GM19099 (cell line): ENCODE measurements around the gene SLC6A5.

Experiments
- POLR2A ChIP-seq: IDR thresholded peaks from 3 replicates; pipeline ENCODE4 v1.6.1; 2011; ENCODE audit warnings: low read depth; ENCODE audit not compliant: insufficient read length; ENCODE audit errors: extremely low read depth

The SLC6A5 gene

DNA sequence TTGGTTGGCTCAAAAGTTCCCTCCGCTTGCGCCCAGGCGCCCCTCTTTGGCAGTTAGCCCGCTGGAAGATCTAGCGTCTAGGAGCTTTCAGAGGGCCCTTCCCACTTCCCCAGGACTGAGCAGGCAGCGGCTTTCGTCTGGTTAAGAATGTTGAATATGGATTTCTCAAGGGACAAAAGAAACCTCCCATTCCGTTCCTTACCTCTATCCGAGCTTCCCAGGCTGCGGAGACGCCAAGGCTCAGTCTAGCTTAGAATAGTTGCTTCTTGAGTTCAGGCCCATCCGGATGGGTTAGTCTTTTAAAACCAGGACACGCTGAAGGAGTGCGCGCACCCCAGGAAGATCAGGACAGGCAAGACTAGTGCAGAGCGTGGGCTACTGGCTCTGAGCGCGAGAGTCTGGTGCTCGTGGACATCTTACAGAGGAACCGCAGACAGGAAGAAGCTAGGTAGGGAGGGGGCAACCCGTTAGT lies 71.6 kb downstream of the SLC6A5 start:
- TF ChIP-seq POLR2A, result no peak

DNA sequence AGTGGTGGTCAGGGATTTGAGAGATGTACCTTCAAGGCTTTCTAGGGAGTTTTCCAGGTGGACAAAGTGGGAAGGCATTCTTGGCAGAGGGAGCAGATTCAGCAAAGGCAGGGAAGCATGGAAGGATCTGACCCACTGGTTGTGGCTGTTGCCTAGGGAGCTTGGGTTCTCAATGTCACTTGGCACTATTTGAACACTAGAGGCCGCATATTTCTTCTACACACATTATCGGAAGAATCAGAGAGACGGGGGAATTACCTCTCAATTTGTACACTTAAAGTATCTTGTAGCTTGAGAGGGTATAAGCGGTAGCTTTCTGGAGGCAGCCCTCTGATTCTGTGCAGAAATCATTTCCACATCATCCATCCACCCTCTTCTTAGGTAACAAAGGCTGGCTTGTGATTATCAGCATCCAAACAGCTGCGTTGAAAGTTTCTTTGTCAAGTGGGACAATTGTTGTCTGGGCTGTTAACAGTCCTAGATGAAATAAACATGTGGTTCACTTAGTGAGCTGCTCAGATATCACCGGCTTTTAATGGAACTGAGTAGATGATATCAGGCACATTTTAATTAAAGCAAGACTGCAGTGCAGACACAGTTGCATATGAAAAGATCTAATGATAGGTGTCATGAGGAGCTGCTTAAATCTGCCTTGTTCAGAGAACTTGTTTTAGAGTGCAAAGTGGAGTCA lies 72.6 kb downstream of the SLC6A5 start:
- no peak for TF ChIP-seq POLR2A

DNA sequence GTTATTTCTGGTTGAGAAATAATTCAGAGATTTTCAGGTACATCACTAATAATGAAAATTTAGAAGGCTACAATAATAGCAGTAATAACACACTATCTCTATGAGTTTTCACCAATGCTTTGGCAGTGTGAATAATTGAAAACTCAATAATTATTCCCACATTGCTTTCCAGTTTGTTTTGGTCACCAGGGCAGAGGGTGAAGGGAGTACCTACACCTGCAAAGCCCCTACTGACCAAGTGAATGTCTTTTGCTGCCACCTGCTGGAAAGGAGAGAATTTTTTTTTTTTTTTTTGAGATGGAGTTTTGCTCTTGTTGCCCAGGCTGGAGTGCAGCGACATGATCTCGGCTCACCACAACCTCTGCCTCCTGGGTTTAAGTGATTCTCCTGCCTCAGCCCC lies 73.2 kb downstream of the SLC6A5 start:
- no peak for TF ChIP-seq POLR2A

DNA sequence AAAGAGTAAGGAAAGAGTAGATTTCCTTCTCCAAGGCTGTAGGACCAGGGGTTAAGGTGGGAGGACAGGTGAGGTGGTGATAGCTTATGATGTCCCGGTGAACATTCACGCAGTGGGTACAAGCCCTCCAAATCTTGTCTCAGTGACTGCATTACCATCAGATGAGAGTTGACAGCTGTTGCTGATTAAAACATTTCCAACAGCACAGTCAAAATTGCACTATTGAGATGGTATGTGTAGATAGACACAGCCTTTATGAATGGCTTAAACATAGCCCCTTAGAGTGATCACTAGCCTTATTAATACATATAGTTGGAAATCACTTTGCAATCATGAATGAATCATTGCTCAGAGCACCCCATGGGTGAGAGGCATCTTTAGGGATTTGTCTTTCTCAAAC lies 77.2 kb downstream of the SLC6A5 start:
- no peak for TF ChIP-seq POLR2A

DNA sequence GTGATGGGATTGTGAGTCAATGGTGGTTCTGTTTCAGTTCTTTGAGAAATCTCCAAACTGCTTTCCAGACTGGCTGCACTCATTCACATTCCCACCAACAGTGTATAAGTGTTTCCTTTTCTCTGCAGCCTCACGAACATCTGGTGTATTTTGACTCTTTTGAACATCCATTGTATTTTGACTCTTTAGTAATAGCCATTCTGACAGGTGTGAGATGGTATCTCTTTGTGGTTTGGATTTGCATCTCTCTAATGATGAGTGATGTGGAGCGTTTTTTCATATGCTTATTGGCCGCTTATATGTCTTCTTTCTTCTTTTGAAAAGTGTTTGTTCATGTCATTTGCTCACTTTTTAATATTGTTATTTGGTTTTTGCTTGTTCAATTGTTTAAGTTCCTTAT lies 89.4 kb downstream of the SLC6A5 start:
- no peak for TF ChIP-seq POLR2A

DNA sequence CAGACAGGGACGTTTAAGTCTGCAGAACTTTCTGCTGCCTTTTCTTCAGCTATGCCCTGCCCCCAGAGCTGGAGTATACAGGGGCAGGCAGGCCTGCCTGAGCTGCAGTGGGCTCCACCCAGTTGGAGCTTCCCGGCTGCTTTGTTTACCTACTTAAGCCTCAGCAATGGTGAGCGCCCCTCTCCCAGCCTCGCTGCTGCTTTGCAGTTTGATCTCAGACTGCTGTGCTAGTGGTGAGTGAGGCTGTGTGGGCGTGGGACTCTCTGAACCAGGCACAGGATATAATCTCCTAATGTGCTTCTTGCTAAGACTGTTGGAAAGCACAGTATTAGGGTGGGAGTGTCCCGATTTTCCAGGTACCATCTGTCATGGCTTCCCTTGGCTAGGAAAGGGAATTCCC lies 108.5 kb downstream of the SLC6A5 start:
- no peak for TF ChIP-seq POLR2A
